GM12874 (cell line): Measurements from ENCODE around the gene ZNF134.

Experiments
- CTCF ChIP-seq: IDR thresholded peaks from 2 replicates; pipeline ENCODE4 v1.5.1; 2011; ENCODE audit warnings: low read depth, mild to moderate bottlenecking, control low read depth, low read length, moderate library complexity; ENCODE audit not compliant: insufficient read depth

The ZNF134 gene

GRCh38 chr19:57665261-57665806 lies 51.3 kb downstream of the ZNF134 start:
- TF ChIP-seq CTCF, result no peak

GRCh38 chr19:57667228-57667627 lies 53.2 kb downstream of the ZNF134 start:
- TF ChIP-seq CTCF, result no peak

GRCh38 chr19:57668635-57669034 lies 54.6 kb downstream of the ZNF134 start, which contains the start of gene ZSCAN4:
ZSCAN4 (plus strand) TSS chr19:57668935; CDS start chr19:57676146, 7,211 bp downstream.
- no peak for TF ChIP-seq CTCF

- no peak for TF ChIP-seq CTCF
Measured at GRCh38 chr19:57671124-57671895, 57.3 kb downstream of the ZNF134 start.

GRCh38 chr19:57672466-57672865 lies 58.4 kb downstream of the ZNF134 start:
- no peak for TF ChIP-seq CTCF
